HuH-7.5 (cell line): ENCODE results near the gene CRTC3.

ENCODE experiments used
- DNase-seq: peaks from one replicate; pipeline ENCODE4 v3.0.0; 2011; ENCODE audit warnings: low spot score

Gene CRTC3

DNA sequence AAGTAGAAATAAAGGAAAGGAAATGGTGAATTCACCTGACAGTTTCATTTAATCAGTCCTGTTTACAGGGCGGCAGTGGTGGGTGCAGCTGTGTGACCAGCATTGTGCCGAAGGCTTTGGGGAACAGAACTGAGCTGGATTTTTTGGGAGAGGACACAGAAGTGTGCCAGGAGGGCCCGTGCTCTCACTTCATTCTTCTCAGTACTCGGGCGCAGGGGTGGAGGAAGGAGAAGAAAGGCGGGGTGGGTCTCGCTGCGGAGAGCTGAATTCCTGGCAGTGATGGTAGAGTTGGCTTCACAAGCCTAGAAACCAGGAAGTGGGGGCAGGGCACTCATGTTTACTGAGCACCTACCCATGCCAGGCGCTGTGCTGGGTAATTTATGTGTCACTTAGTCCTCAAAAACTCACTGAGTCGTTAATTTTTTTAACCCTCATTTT is 64.6 kb downstream of the CRTC3 start:
- no peak for DNase-seq

DNA sequence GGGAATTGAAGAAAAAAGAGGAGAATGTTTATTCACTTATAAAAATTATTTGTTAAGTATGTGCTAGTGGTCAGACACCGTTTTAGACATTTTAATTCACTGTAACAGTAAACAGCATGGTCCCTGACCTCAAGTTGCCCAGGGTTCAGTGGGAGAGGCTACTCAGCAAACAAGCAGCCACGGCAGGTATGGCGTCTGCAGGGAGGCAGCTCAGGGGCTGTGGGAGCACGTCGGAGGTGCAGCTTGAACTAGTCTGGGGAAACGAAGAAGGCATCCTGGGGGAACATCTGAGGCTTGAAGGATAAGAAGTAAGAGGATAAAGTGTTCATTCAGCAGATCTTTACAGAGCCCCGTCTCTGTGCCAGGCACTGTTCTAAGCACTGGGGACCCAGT is 66.0 kb downstream of the CRTC3 start:
- no peak for DNase-seq

DNA sequence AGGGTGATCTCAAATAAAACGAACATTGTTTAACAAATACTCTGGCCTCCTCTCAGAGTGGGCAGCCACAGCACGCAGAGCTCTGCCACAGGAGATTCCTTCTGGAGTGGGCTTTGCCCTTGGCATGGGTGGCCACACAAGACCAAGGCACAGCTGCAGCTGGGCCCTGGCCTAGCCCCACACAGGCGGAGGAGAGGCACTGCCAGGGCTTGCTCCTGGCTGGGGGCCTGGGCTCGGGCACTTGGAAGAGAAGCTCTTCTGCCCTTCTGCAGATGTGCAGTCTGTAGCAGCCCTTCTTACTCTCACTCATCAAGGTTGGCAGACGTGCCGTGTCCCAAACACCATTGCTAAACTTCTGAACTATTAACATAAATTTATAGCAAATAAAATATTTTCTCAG is 67.2 kb downstream of the CRTC3 start:
- no peak for DNase-seq

DNA sequence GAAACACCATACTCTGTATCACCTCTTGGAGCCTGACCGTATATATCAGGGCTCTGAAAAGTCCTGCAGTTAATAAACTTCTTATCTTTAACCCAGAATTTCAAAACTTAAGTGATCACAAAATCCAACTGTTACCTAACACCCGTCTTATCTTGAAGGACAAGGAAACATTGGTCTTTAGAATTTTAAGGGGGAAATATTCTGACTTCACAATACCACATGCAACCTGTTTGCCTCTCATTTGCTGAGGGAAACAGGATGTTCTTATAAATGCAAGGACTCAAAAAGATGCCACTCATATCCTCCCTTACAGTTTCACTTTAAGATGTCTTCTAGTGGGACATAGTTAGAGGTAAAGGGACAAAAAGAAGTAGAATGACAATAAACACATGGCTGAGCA is 67.9 kb downstream of the CRTC3 start:
- no peak for DNase-seq

DNA sequence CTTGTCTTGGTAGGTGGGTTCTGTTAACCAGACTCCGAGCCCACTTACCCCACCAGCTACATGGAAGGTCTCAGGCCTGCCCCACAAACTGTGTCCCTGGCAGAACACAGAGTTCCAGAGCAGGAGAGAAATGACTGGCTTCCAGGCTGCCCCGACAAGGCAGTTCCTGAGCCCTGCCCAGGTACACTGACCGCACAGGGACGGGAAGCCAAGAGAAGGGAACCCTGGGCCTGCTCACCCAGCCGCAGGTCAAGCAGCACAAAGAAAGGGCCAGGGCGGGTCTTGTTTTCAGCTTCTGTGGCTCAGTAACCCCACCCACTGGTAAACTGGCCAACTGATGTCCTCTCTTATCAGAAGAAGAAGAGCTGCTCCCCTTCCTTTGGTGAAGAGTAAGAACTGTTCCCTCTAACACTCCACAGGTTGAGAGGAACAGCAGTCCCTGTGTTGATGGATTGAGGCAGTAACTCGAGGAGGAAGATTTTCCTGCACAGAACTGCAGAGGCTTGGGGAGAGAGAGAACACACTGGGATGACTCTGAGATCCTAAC is 68.4 kb downstream of the CRTC3 start:
- peak; percentile 60 for DNase-seq

DNA sequence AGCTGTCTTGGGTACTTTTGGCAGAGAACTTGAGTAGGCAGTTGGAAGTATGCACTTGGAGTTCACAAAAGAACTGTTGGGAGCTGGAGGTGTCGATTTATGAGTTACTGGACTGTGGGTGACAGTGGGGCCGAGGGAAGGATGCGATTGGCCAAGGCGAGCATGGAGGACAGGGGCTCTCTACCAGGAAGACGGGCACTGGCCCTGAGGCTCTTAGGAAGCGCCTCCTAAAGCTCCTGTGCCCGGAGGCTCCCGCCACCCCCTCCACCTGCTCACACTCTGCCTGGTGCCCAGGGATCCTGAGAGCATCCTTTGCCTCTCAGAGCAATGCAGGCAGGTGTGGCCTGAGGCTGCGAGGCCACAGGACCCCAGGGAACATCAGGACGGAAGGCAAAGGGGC is 69.0 kb downstream of the CRTC3 start:
- no peak for DNase-seq

DNA sequence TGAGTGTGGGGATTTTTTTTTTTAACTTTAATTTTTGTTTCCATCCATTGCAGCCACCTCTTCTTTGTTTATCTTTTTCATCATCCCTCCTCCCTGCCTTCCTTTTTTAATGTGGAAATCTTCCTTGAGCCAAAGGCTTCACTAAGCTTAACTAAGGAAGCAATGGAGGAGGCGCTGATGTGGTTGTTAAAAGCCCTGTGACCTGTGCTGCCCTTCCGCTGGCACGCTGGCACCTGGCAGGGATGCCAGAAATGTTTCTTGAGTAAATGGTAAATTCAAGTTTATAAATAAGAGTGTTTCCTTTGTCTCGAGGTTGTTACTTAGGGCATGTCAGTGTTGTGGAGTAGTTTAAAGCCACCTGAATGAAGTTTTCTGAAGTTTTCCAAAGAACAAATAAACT is 69.4 kb downstream of the CRTC3 start:
- DNase-seq, result no peak

DNA sequence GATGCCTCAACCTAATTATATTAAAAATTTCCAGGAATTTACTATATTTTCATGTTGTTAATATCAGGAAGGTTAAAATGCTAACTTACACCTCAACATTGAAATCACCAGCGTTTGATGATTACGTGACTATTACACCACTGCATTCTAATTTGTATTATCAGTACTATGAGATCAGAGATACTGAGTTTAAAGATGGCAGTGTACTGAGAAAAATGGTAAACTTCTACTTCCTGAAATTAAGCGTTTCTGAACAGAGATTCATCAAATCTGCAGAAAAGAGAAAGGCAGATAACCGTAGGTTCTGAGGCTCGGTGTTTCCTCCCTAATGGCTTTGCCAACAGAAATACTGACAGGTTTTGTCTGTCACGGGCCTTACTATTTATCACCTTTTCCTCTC is 69.9 kb downstream of the CRTC3 start:
- DNase-seq, result no peak

DNA sequence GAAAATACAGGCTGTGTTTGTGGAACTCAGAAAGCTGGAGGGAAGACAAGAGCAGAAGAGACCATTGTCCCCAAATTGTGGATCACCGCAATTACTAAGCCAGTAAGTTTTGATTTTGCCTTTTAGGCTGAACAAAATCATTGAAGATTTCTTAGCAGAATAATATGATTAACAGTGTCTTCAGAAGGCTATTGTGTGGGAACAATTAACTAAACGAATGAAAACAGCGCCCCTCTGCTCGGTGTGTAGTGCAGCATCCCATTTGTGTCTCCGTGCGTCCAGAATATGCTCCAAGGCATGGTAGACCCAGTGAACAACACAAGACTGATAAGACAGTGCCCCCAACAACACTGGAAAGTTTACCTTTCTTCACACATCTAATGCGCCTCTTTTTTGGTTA is 71.2 kb downstream of the CRTC3 start:
- no peak for DNase-seq

DNA sequence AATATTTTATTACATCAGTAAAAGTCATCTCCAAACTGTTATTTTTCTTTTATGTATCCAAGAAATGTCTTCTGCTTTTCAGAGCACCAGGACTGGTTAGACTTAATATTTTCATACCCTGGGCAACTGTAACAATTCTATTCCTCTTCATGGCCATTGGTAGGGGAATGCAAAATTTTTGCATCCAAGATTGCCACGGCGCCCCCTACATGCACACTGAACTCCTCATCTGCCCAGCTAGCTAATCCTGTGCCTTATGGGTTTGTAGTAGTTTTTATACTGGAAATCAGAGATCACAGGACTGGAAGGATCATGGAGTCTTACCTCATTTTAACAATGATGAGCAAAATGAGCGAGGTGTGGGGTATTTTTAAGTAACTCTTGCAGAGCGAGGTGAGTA is 74.2 kb downstream of the CRTC3 start:
- no peak for DNase-seq

DNA sequence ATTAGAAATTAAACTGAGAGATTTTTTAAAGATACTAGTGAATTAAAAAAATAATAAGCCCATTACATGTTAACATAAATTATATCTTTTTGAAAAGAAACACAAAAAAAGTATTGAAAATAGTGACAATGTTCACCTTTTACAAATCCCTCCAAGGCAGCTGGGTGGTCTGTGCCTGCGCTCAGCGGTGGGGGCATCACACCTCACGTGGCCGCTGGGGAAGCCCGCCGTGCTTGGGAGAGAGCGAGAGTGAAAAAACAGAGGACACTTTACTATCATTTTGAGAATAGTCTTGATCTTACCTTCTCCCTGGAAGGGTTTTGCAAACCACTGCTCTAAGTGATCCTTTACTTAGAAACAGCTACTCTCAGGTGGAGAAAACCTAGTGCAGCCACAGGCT is 76.9 kb downstream of the CRTC3 start:
- no peak for DNase-seq

DNA sequence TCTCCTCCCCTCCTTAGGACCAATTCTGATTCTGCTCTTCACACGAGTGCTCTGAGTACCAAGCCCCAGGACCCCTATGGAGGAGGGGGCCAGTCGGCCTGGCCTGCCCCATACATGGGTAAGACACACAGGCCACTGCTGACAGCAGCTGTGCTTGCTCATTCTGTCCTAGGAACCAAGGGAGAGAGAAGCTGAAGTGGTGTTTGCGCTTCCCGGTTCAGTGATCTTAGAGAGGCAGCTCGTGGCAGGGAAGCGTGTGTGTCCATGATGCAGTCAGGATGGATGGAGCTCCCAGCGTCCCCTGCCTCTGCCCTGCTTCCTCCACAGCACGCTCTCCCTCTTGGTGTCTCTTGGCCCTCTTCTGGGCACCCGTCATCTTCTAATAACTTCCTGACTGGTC is 77.6 kb downstream of the CRTC3 start:
- no peak for DNase-seq

DNA sequence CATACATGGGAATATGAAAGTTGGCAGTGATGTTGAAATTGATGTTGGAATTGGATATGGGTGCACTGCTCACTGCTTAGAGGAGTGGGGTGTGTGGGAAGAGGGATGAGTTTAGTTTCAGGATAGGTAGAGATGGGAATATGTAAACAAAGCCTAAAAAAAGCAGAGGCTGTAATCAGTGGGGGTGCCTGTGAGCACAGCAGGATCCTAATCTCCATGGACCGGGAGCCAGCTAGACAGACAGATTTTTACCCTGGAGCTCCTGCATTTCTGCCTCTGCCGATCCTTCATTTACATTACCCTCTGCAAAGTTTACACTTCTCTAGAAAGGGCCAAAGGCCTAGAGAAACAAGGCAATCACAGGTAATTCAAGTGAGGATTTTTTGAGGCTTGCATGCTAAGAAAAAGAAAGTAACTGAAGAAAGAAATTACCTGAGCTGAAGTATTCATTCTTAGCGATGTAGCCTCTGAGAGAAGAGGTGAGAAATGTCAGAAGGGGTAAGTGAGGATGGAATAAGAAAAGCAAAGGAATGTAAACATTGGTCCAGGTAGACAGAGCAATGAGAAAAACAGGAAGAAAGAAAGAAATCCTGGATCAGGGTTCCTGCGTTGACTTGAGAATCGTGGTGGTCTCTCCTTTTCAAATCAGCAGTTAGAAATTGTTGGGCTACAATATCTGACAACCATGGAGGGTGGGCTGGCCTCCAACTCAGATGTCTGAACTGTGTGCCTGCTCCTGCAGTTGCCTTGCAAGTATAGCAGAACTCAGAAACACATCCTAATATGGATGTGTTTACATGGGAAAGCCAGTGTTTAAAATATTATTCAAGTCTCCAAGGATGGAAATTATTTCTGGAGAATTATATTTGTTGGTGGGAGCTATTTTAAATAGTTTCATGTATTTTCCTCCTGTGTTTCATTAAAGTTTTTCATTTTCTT is 79.8 kb downstream of the CRTC3 start:
- DNase-seq, result peak; percentile 53

DNA sequence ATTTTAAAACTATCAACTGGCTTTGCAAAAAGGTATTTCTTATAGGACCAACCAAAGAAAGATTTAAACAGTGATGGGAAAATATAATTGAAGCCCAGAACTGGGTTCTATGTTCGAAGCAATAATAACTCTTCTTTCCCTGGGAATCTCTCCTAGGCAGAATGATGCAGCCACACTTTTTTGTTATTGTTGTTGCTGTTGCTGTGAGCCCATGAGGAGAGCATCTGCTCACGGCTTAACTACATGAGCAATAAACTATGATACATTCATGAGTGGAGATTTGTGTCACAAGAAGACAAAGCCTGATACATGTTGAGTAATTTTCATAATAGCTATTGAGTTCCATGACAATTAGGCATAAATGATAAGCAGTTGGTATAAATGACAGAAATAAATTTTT is 80.5 kb downstream of the CRTC3 start:
- DNase-seq, result no peak

DNA sequence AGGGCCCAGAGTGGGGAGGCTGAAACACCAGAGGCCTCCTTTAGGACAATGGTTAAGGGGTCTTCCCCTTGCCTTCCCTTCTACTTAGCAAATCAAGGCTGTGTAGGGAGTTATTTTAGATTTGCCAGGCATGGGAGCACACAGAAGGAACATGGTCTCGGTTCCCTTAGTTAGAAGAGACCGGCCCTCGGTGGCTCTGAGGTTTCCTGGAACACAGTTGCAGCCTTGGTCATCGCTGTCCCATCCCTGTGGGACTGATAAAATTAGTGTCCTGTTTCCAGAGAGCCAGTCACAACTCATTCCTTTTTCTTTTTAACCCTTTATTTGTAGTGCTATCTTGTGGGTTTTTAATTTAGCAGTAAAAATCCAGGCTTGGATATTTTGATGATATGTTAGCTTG is 81.4 kb downstream of the CRTC3 start:
- DNase-seq, result no peak

DNA sequence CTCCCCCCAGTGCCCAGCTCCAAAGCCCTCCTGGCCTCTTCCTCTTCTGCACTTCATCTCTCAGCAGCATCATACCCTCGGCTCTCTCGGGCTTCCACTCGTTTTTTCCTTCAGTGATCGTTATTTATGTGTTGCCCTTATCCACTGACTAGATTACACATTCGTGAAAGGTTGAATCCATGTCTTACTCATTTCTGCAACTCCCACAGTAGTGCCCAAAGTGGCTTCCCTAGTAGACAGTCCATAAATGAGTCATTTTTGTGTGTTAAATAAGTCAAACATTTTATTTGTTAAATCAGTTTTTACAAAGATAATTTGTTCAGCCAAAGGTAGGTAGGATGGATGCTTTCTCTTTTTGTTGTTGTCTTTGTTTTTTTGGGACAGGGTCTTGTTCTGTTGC is 87.4 kb downstream of the CRTC3 start:
- DNase-seq, result no peak

DNA sequence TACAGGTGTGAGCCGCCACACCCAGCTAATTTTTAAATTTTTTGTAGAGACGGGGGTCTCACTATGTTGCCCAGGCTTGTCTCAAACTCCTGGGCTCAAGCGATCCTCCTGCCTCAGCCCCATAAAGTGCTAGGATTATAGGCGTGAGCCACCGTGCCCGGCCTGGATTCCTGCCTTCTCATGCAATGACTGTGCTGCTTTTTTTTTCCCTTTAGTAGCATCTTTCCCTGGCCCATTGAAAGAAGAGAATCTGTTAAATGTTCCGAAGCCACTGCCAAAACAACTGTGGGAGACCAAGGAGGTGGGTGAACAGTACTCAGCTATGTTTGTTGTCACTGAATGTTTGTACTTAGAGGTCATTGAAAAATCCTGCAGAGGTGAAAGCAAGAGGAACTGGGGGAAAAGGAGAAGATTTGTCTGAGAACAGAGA is 88.0 kb downstream of the CRTC3 start:
- DNase-seq, result no peak

DNA sequence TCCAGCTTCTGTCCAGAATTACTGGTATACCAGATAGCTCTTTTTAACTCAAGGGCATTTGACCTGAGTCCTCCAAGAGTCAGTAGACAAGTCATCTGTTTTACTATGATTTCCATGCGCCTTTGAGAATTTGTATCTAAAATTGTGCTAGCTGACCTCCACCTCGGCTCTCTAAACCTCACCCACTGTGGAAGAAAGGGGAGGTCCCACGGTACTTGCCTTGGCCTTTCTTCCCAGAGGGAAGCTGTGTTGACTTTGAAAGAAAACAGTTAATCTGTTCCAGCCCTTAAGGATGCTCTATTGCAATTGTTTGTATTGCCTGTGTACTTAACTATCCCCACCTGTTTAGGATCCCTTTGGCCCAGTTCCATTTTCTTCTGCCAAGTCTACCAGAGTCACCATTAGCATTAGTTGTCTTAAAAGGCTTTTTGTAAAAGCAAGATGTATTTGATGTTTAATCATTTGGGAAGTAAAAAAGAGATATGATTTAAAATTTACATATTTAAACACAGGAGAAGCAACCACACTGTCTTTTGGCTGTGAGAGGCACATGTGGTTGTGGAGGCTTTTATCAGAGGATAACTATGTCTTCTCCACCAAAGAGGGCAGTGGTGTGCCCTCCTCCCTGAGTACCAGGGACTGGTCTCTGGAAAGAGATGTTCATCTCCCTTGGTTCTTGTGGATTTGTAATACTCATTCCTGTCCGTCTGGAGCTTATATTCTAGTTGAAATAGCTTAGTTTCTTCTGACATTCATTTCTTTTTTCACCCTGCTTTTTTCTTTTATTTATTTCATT is 88.8 kb downstream of the CRTC3 start:
- DNase-seq, result no peak

DNA sequence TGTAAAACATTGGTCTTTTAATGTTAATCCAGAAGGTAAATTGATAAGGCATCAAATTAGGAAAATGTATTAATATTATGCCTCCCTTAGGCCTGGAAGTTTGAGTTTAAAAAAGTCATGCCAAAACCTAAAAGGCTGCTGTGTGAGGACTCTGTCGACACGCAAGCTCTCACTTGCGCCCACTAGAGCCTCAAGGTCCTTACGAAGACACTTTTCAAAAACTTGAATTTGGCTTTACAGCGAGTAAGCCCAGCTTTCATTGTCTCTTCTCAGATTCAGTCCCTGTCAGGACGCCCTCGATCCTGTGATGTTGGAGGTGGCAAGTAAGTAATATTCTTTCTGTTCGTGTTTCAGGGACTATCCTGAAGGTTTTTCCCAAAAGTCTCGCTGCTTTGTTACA is 89.7 kb downstream of the CRTC3 start:
- DNase-seq, result no peak

DNA sequence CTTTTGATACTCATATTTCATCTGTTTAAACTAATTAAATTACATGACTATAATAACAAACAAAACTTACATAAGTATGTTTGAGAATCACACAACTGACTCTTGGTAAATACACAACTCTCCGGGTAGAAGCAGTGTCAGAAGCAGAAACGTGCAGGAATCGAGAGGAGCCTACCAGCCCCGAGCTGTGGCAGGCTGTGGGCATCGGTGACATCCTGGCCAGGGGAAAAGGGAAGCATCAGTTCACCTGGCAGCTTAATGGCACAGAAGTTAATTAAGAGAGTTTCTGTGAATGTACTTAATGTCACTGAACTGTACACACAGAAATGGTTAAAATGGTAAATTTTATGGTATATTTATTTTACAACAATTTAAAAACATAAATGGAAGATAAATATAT is 90.2 kb downstream of the CRTC3 start:
- no peak for DNase-seq

DNA sequence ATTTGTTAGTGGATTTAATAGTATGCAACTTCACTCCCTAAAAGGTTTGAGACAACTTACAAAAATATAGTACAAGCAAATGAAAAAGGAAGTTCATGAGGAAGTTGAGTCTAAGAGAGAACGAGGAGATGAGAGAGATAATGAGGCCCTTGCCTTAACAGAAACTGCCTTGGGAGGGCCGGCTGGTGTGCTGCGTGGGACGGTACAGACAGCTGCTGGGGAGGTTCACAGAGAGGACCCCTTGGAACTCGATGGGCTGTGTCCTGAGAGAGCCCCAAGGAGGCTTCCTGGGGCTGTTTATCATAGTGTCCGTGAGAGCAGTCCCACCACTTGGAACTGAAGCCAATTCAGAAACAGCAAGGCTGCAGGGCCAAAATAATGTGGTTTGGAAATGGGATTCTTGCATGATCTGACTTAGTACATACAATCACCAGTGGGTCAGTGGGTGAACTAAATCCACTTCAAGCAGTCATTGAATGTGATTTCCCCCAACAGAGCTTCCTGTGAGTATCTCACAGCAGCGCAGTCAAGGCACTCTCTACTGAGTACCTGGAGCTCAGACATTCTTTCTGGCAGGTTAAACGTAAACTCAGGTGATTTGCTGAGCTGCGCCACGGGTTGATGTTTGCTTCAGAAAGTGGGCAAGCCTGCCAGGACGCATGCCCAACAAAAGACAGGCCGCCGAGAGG is 90.8 kb downstream of the CRTC3 start:
- DNase-seq, result no peak

DNA sequence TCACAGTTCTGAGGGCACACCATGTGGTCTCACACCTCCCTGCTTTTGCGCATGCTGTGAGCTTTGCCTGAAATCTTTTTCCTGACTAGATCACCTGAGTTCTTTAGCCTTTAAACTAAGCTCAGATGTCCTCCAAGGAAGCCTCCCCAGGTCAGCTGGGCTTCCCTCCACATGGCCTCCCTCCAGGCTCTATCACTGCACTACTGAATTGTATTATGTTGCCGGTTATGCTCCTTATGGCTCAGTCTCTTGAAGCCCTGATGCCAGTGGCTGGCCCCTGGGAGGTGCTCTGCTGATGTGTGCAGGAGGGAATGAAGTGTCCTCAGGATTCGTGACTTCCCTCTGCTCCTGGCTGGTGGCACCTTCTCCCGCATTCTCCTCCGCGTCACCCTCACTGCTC is 94.1 kb downstream of the CRTC3 start:
- no peak for DNase-seq
